ENCODE data around the gene MAPK10. TPM values are rescaled to one million over a fixed set of nuclear protein-coding genes. Genes with fewer than 3 reads are reported as not detected.
A peak's percentile ranks its signal among the peaks of the same experiment; 100 is the strongest.

The MAPK10 gene
- total RNA-seq, 1 experiment from 2014 or later = 5.2 TPM

DNA sequence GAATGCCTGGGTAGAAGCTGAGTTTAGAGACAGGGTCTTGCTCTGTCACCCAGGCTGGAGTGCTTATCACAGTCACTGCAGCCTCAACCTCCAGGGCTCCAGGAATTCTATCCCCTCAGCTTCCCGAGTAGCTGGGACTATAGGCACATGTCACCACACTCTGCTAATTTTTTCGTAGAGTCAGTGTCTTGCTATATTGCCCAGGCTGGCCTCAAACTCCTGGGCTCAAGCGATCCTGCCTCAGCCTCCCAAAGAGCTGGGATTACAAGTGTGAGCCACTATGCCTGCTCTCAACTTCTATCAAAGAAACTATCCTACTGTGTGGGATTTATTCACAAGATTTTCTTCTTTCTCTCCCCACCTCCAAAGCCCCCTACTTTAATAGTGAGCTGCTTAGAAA, 15.7 kb downstream of the MAPK10 start:
- no peaks in the 10 kb centered on the region for H3K9me3 Mint-ChIP-seq
- CTCF ChIA-PET = interaction anchor here (1.0 kb wide), 1 partner anchor 16 kb away, joined by 3 read pairs; the partner anchor contains the start of gene MAPK10
- POLR2A ChIA-PET = no interaction called here
- DNase-seq (ENCODE audit: low spot score) (no peak), ATAC-seq (peak; percentile 26; the same call in 1 of the 2 replicates)
- peaks cover 15% of the 10 kb centered on the region for H3K4me1 Mint-ChIP-seq
- no peaks in the 10 kb centered on the region for H3K36me3 Mint-ChIP-seq
- no peak overlapping the region for H3K4me3 Mint-ChIP-seq
- H3K27me3 Mint-ChIP-seq (ENCODE audit: low read depth) = no peaks in the 10 kb centered on the region
- no peak overlapping the region for H3K27ac Mint-ChIP-seq
- TF ChIP-seq NFE2L1 (CRISPR knock-in tag; IDR thresholded peaks at IDR 0.05) = no peak
- peak; percentile 91 for TF ChIP-seq ZNF121 (CRISPR knock-in tag; IDR thresholded peaks at IDR 0.05)

- no peak for ATAC-seq
Observed at GRCh38 chr4:86338989-86339388, 20.9 kb downstream of the MAPK10 start.

More at GRCh38 chr4:86338989-86339388, 20.9 kb downstream of the MAPK10 start:
- Mint-ChIP-seq H3K4me1 (peaks cover 8% of the 10 kb centered on the region), H3K36me3 (no peaks in the 10 kb centered on the region), H3K4me3 (no peak overlapping the region), H3K27me3 (ENCODE audit: low read depth) (no peaks in the 10 kb centered on the region), H3K27ac (no peak overlapping the region), H3K9me3 (no peaks in the 10 kb centered on the region; the same call in 1 of the 2 replicates)
- POLR2A ChIA-PET = no interaction called here
- TF ChIP-seq, protein P1, sequence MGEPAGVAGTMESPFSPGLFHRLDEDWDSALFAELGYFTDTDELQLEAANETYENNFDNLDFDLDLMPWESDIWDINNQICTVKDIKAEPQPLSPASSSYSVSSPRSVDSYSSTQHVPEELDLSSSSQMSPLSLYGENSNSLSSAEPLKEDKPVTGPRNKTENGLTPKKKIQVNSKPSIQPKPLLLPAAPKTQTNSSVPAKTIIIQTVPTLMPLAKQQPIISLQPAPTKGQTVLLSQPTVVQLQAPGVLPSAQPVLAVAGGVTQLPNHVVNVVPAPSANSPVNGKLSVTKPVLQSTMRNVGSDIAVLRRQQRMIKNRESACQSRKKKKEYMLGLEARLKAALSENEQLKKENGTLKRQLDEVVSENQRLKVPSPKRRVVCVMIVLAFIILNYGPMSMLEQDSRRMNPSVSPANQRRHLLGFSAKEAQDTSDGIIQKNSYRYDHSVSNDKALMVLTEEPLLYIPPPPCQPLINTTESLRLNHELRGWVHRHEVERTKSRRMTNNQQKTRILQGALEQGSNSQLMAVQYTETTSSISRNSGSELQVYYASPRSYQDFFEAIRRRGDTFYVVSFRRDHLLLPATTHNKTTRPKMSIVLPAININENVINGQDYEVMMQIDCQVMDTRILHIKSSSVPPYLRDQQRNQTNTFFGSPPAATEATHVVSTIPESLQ (CRISPR knock-in tag; IDR thresholded peaks at IDR 0.05) = no peak
- no peak for TF ChIP-seq RELA (CRISPR knock-in tag; IDR thresholded peaks at IDR 0.05; ENCODE audit: borderline replicate concordance)
- TF ChIP-seq ZNF416 (CRISPR knock-in tag; IDR thresholded peaks at IDR 0.05) = no peak
- TF ChIP-seq, protein P2, sequence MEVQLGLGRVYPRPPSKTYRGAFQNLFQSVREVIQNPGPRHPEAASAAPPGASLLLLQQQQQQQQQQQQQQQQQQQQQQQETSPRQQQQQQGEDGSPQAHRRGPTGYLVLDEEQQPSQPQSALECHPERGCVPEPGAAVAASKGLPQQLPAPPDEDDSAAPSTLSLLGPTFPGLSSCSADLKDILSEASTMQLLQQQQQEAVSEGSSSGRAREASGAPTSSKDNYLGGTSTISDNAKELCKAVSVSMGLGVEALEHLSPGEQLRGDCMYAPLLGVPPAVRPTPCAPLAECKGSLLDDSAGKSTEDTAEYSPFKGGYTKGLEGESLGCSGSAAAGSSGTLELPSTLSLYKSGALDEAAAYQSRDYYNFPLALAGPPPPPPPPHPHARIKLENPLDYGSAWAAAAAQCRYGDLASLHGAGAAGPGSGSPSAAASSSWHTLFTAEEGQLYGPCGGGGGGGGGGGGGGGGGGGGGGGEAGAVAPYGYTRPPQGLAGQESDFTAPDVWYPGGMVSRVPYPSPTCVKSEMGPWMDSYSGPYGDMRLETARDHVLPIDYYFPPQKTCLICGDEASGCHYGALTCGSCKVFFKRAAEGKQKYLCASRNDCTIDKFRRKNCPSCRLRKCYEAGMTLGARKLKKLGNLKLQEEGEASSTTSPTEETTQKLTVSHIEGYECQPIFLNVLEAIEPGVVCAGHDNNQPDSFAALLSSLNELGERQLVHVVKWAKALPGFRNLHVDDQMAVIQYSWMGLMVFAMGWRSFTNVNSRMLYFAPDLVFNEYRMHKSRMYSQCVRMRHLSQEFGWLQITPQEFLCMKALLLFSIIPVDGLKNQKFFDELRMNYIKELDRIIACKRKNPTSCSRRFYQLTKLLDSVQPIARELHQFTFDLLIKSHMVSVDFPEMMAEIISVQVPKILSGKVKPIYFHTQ (CRISPR knock-in tag; IDR thresholded peaks at IDR 0.05) = no peak
- no peak for TF ChIP-seq CREB1 (CRISPR knock-in tag; IDR thresholded peaks at IDR 0.05)
- no peak for TF ChIP-seq NR3C1 (CRISPR knock-in tag; conservative IDR thresholded peaks at IDR 0.05; ENCODE audit: low read depth)
- no peak for TF ChIP-seq AFF4 (CRISPR knock-in tag; IDR thresholded peaks at IDR 0.05; ENCODE audit: borderline replicate concordance)
- no peak for TF ChIP-seq ELF4 (CRISPR knock-in tag; IDR thresholded peaks at IDR 0.05; ENCODE audit: low read depth)
- TF ChIP-seq, protein P3, sequence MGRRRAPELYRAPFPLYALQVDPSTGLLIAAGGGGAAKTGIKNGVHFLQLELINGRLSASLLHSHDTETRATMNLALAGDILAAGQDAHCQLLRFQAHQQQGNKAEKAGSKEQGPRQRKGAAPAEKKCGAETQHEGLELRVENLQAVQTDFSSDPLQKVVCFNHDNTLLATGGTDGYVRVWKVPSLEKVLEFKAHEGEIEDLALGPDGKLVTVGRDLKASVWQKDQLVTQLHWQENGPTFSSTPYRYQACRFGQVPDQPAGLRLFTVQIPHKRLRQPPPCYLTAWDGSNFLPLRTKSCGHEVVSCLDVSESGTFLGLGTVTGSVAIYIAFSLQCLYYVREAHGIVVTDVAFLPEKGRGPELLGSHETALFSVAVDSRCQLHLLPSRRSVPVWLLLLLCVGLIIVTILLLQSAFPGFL (CRISPR knock-in tag; IDR thresholded peaks at IDR 0.05; ENCODE audit: borderline replicate concordance) = no peak
- TF ChIP-seq IRF2 (CRISPR knock-in tag; IDR thresholded peaks at IDR 0.05; ENCODE audit: borderline replicate concordance, low read depth) = no peak
- no peak for TF ChIP-seq CBFB (CRISPR knock-in tag; IDR thresholded peaks at IDR 0.05; ENCODE audit: low read depth)
- no peak for TF ChIP-seq ZNF281 (CRISPR knock-in tag; IDR thresholded peaks at IDR 0.05)
- no peak for TF ChIP-seq ZNF317 (CRISPR knock-in tag; IDR thresholded peaks at IDR 0.05; ENCODE audit: borderline replicate concordance, low read depth)
- TF ChIP-seq ZNF263 (CRISPR knock-in tag; IDR thresholded peaks at IDR 0.05; ENCODE audit: low read depth) = no peak
- TF ChIP-seq JAZF1 (CRISPR knock-in tag; IDR thresholded peaks at IDR 0.05) = no peak
- no peak for TF ChIP-seq FOXK1 (CRISPR knock-in tag; IDR thresholded peaks at IDR 0.05)
- no peak for DNase-seq (ENCODE audit: low spot score)
- CTCF ChIA-PET = no interaction called here

Data from WTC11 (cell line).